B cell (primary cell): ENCODE measurements around the gene PIK3R3. TPM values are rescaled to one million over a fixed set of nuclear protein-coding genes. Genes with fewer than 3 reads are reported as not detected.

ENCODE experiments used
- ATAC-seq: fragments of 200-7000 bp; cut with Tn5 transposase; one replicate; pipeline ENCODE4 v1.10.0; 2021; ENCODE audit warnings: low read depth, mild to moderate bottlenecking, moderate number of reproducible peaks, moderate library complexity
- CTCF ChIA-PET: fragments of 350-600 bp; sonication (Branson Sonifier 250); formaldehyde crosslinking; loops from one replicate; lab custom pipeline; 2021; ENCODE audit warnings: antibody characterized with exemption, inconsistent platforms; lab: Charles Lee
- POLR2A ChIA-PET: fragments of 350-600 bp; sonication (Branson Sonifier 250); formaldehyde crosslinking; loops from one replicate; lab custom pipeline; 2021; ENCODE audit warnings: antibody characterized with exemption; lab: Charles Lee
- DNase-seq: peaks from one replicate; pipeline ENCODE4 v3.0.0; 2013
- H2AFZ ChIP-seq: 2 replicates; pipeline ENCODE4 v1.6.1; 2012; ENCODE audit warnings: mild to moderate bottlenecking, low read depth, low read length; ENCODE audit not compliant: insufficient read depth, poor library complexity, severe bottlenecking
- H3K27ac ChIP-seq, 2 donors: 1 replicate in 1 of 2; 2 replicates in 1 of 2; pipeline ENCODE4 v1.5.1; 2012 to 2013; ENCODE audit warnings: low read length in 2 of 2, mild to moderate bottlenecking in 2 of 2, moderate library complexity in 1 of 2
- H3K27me3 ChIP-seq, 4 experiments: fragments of 200-600 bp in 1 of 4; sonication (generic) in 1 of 4; replicated peaks in 1 of 4; 1 replicate in 2 of 4; 2 replicates in 2 of 4; pipeline versions ENCODE4 v1.6.1 to v1.7.0; 2013 to 2016; ENCODE audit warnings: low read length in 3 of 4, mild to moderate bottlenecking in 2 of 4, mixed read lengths in 1 of 4, moderate library complexity in 1 of 4; ENCODE audit not compliant: insufficient read depth in 4 of 4, control insufficient read depth in 3 of 4; ENCODE audit errors: control extremely low read depth in 1 of 4
- H3K36me3 ChIP-seq, 2 experiments: replicated peaks in 1 of 2; 1 replicate in 1 of 2; 2 replicates in 1 of 2; pipeline versions ENCODE4 v1.6.1 to v1.7.1; 2013; ENCODE audit warnings: low read length in 1 of 2; ENCODE audit not compliant: insufficient read depth in 2 of 2, control insufficient read depth in 1 of 2; ENCODE audit errors: control extremely low read depth in 1 of 2, extremely low read depth in 1 of 2
- H3K4me1 ChIP-seq, 2 donors: fragments of 200-600 bp in 1 of 2; sonication (generic) in 1 of 2; 1 replicate in 1 of 2; 2 replicates in 1 of 2; pipeline versions ENCODE4 v1.5.1 to v1.6.1; 2013 to 2017; ENCODE audit warnings: low read length in 2 of 2; ENCODE audit not compliant: control insufficient read depth in 2 of 2, insufficient read depth in 2 of 2
- H3K4me2 ChIP-seq: replicated peaks from 2 replicates; pipeline ENCODE3; 2012; ENCODE audit warnings: mild to moderate bottlenecking, low read depth, low read length; ENCODE audit not compliant: poor library complexity, severe bottlenecking
- H3K4me3 ChIP-seq, 5 experiments: fragments of 200-600 bp in 1 of 5; sonication (generic) in 1 of 5; 1 replicate in 3 of 5; 2 replicates in 2 of 5; pipeline versions ENCODE4 v1.5.1 to v1.7.0; 2011 to 2016; ENCODE audit warnings: low read length in 4 of 5, mild to moderate bottlenecking in 4 of 5, low read depth in 2 of 5, control low read depth in 1 of 5, moderate library complexity in 1 of 5; ENCODE audit not compliant: insufficient read depth in 1 of 5; ENCODE audit errors: control extremely low read depth in 1 of 5, extremely low read depth in 1 of 5
- H3K79me2 ChIP-seq: fragments of 200-600 bp; sonication (generic); one replicate; pipeline ENCODE4 v1.6.0; 2016; ENCODE audit warnings: low read length; ENCODE audit not compliant: control insufficient read depth, insufficient read depth
- H3K9ac ChIP-seq: fragments of 200-600 bp; sonication (generic); 2 replicates; pipeline ENCODE4 v1.6.1; 2017; ENCODE audit warnings: mild to moderate bottlenecking, low read length, moderate library complexity
- H3K9me3 ChIP-seq, 3 donors: one replicate each; pipeline versions ENCODE4 v1.6.1 to v1.7.1; 2013; ENCODE audit warnings: low read length in 2 of 3; ENCODE audit not compliant: control insufficient read depth in 2 of 3, insufficient read depth in 1 of 3; ENCODE audit errors: control extremely low read depth in 1 of 3
- H4K20me1 ChIP-seq: 2 replicates; pipeline ENCODE4 v1.6.0; 2012; ENCODE audit warnings: mild to moderate bottlenecking, low read length; ENCODE audit not compliant: insufficient read depth, control insufficient read depth, poor library complexity, severe bottlenecking
- H3K27ac Mint-ChIP-seq: one replicate; pipeline ENCODE4 v1.8.0; 2021; ENCODE audit warnings: mixed read lengths
- H3K27me3 Mint-ChIP-seq: one replicate; pipeline ENCODE4 v1.8.0; 2021; ENCODE audit warnings: mixed read lengths
- H3K4me1 Mint-ChIP-seq: one replicate; pipeline ENCODE4 v1.8.0; 2021; ENCODE audit warnings: mixed read lengths
- H3K4me3 Mint-ChIP-seq: one replicate; pipeline ENCODE4 v1.8.0; 2021; ENCODE audit warnings: mixed read lengths
- H3K9me3 Mint-ChIP-seq: one replicate; pipeline ENCODE4 v1.8.0; 2022; ENCODE audit warnings: mixed read lengths; ENCODE audit not compliant: insufficient read depth
- EZH2 ChIP-seq: IDR thresholded peaks from 2 replicates; pipeline ENCODE4 v1.6.1; 2012; ENCODE audit warnings: borderline replicate concordance, low read depth, mild to moderate bottlenecking, moderate library complexity, low read length; ENCODE audit not compliant: insufficient read depth, poor library complexity, severe bottlenecking
- WGBS: methylation state at CpG from one replicate; pipeline ENCODE4 v1.1.5; 2013; ENCODE audit warnings: missing lambda C conversion rate; ENCODE audit not compliant: insufficient coverage; 5-methylcytosine and 5-hydroxymethylcytosine counted together
- intact Hi-C: fragments of 100-400 bp; cut with micrococcal nuclease; formaldehyde crosslinking; loops from one replicate; pipeline ENCODE4 v1.10.0; 2022
- polyA plus RNA-seq: library from polyadenylated mRNA; depleted of rRNA; stranded (reverse); fragments of >200 nt; gene quantifications from 2 replicates; pipeline ENCODE4 v1.2.3, GENCODE V29; 2012
- total RNA-seq, 2 donors: library from RNA; stranded (reverse); fragments of 120-200 nt in 1 of 2; gene quantifications; 1 replicate in 1 of 2; 2 replicates in 1 of 2; pipeline versions ENCODE4 v1.2.3 to v1.2.4, GENCODE V29; 2013 to 2022
- TF ChIP-seq, protein P1 (sequence below): fragments of 200-600 bp; IDR thresholded peaks from one replicate; pipeline ENCODE4 v1.8.0; 2022; ENCODE audit warnings: antibody characterized with exemption, mild to moderate bottlenecking

PIK3R3 gene
- total and polyA plus RNA-seq, 2 donors (not counting 1 experiment from before 2014, with no cell fraction given), result 0.06 to 0.17 TPM

DNA sequence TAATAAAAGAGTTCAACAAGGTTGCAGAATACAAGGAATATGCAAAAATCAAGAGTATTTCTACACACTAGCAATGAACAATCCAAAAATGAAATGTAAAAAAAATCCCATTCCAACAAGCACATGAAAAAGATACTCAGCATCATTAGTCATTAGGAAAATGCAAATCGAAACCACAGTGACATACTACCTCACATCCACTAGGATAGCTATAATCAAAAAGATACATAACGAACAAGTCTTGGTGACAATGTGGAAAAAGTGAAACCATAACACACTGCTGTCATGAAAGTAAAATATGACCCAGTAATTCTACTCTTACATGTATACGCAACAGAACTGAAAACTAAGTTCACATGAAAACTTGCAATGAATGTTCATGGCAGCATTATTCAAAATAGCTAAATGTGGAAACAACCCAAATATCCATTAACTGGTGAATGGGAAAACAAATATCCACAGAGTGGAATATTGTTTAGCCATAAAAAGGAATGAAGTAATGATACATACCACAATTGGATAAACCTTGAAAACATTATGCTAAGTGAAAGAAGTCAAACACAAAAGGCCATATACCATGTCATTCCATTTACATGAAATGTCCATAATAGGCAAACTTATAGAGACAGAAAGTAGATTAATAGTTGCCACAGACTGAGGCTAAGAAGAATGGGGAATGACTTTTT is 34.3 kb downstream of the PIK3R3 start:
- no peaks in the 10 kb centered on the region for H3K79me2 ChIP-seq
- ATAC-seq (no peak), DNase-seq (no peak)
- no peaks in the 10 kb centered on the region for H3K4me1 ChIP-seq
- H3K27me3 Mint-ChIP-seq, result no peaks in the 10 kb centered on the region
- H3K4me2 ChIP-seq, result no peak overlapping the region
- H4K20me1 ChIP-seq, result no peaks in the 10 kb centered on the region
- no peak overlapping the region for H3K9ac ChIP-seq
- no peak overlapping the region for H3K4me3 Mint-ChIP-seq
- H3K4me3 ChIP-seq, result no peak overlapping the region
- no peaks in the 10 kb centered on the region for H3K9me3 Mint-ChIP-seq
- H3K9me3 ChIP-seq, result peaks cover 0 to 3% (median 0%) of the 10 kb centered on the region in 3 donors
- no peak overlapping the region for H3K27ac ChIP-seq
- TF ChIP-seq EZH2, result no peak
- TF ChIP-seq, protein P1, sequence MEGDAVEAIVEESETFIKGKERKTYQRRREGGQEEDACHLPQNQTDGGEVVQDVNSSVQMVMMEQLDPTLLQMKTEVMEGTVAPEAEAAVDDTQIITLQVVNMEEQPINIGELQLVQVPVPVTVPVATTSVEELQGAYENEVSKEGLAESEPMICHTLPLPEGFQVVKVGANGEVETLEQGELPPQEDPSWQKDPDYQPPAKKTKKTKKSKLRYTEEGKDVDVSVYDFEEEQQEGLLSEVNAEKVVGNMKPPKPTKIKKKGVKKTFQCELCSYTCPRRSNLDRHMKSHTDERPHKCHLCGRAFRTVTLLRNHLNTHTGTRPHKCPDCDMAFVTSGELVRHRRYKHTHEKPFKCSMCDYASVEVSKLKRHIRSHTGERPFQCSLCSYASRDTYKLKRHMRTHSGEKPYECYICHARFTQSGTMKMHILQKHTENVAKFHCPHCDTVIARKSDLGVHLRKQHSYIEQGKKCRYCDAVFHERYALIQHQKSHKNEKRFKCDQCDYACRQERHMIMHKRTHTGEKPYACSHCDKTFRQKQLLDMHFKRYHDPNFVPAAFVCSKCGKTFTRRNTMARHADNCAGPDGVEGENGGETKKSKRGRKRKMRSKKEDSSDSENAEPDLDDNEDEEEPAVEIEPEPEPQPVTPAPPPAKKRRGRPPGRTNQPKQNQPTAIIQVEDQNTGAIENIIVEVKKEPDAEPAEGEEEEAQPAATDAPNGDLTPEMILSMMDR, result no peak
- no CpG with 5 or more reads among the region's 3 CpGs for WGBS
- no peak overlapping the region for H3K27ac Mint-ChIP-seq
- ChIA-PET POLR2A (no interaction called here), CTCF (no interaction called here)
- H2AFZ ChIP-seq, result no peak overlapping the region
- intact Hi-C loops, result no loop called here
- H3K36me3 ChIP-seq, result no peaks in the 10 kb centered on the region
- no peaks in the 10 kb centered on the region for H3K27me3 ChIP-seq
- peaks cover 3% of the 10 kb centered on the region for H3K4me1 Mint-ChIP-seq

DNA sequence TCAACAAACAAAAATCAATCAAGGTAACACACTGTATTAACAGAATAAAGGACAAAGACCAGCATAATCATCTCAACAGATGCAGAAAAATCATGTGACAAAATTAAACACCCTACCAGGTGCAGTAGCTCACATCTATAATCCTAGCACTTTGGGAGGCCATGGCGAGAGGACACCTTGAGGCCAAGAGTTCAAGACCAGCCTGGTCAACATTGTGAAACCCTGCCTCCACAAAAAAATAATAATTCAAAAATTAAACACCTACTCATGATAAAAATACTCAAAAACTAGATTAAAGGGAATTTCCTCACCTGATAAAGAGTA is 35.3 kb downstream of the PIK3R3 start:
- H3K4me2 ChIP-seq, result no peak overlapping the region
- whole genome bisulfite sequencing, result 92% methylated on average over 1 of the region's 1 CpG
- no peaks in the 10 kb centered on the region for H3K9me3 Mint-ChIP-seq
- H3K9me3 ChIP-seq, result peaks cover 0 to 3% (median 0%) of the 10 kb centered on the region in 3 donors
- H3K4me3 Mint-ChIP-seq, result no peak overlapping the region
- CTCF ChIA-PET, result no interaction called here
- TF ChIP-seq EZH2, result no peak
- TF ChIP-seq, protein P1, result no peak
- H3K9ac ChIP-seq, result no peak overlapping the region
- no peak overlapping the region for H2AFZ ChIP-seq
- H3K4me1 ChIP-seq, result no peaks in the 10 kb centered on the region
- H3K79me2 ChIP-seq, result no peaks in the 10 kb centered on the region
- ATAC-seq (no peak), DNase-seq (no peak)
- POLR2A ChIA-PET, result no interaction called here
- intact Hi-C loops, result no loop called here
- no peaks in the 10 kb centered on the region for H3K36me3 ChIP-seq
- no peak overlapping the region for H3K4me3 ChIP-seq
- H3K4me1 Mint-ChIP-seq, result peaks cover 3% of the 10 kb centered on the region
- no peaks in the 10 kb centered on the region for H3K27me3 Mint-ChIP-seq
- H3K27ac ChIP-seq, result no peak overlapping the region
- H3K27me3 ChIP-seq, result no peaks in the 10 kb centered on the region
- H3K27ac Mint-ChIP-seq, result no peak overlapping the region
- H4K20me1 ChIP-seq, result no peaks in the 10 kb centered on the region
